Motor neuron (in vitro differentiated cells): ENCODE data around the gene WDR72. TPM values are rescaled to one million over a fixed set of nuclear protein-coding genes. Genes with fewer than 3 reads are reported as not detected.
A peak's percentile ranks its signal among the peaks of the same experiment; 100 is the strongest.
"Not testable (repeated sequence)": the region's sequence is repeated elsewhere in the genome, so short reads cannot be mapped to it uniquely, and the experiment has no call there.

ENCODE experiments used
- ATAC-seq, 8 experiments: fragments of 200-7000 bp; cut with Tn5 transposase; replicated peaks in 6 of 8; 2 replicates each; pipeline ENCODE4 v1.8.0; 2021; ENCODE audit warnings: mild to moderate bottlenecking in 8 of 8, moderate library complexity in 8 of 8
- H3K27ac ChIP-seq, 2 donors: fragments of 250-450 bp; sonication (Bioruptor Pico); 2 replicates each; pipeline ENCODE4 v1.9.0; 2021; ENCODE audit warnings: antibody characterized with exemption in 2 of 2, mild to moderate bottlenecking in 2 of 2, moderate library complexity in 1 of 2
- H3K4me1 ChIP-seq, 2 donors: fragments of 250-450 bp; sonication (Bioruptor Pico); replicated peaks in 1 of 2; 2 replicates each; pipeline ENCODE4 v1.6.1; 2021; ENCODE audit warnings: antibody characterized with exemption in 2 of 2, mild to moderate bottlenecking in 2 of 2, moderate library complexity in 1 of 2
- H3K4me3 ChIP-seq, 5 donors: fragments of 250-450 bp; sonication (Bioruptor Pico); 2 replicates each; pipeline ENCODE4 v1.9.0; 2021; ENCODE audit warnings: antibody characterized with exemption in 5 of 5, mild to moderate bottlenecking in 5 of 5, moderate library complexity in 4 of 5
- WGBS, 10 experiments: fragments of 450-650 bp; shearing (Covaris generic); methylation state at CpG; one replicate each; pipeline ENCODE4 v1.0.0; 2022; 5-methylcytosine and 5-hydroxymethylcytosine counted together
- in situ Hi-C, 9 experiments: fragments of 400-800 bp; cut with MboI; loops; one replicate each; pipeline ENCODE4 v1.15.0; 2021; ENCODE audit warnings: low sequenced_read_pairs in 9 of 9, low pct_unique_long_range_greater_than_20kb in 2 of 9; ENCODE audit not compliant: unreplicated experiment in 9 of 9
- total RNA-seq, 8 experiments: library from RNA; unstranded; fragments of 300-600 nt; gene quantifications; 2 replicates each; pipeline versions ENCODE4 v1.2.3 to v1.2.4, GENCODE V29; 2022

WDR72 gene
- total RNA-seq: 10 to 100 TPM in 1 of 8 experiments, 1 to 10 TPM in 4, not detected in 3; 1.4 to 13.4 (median 7.9) TPM

DNA sequence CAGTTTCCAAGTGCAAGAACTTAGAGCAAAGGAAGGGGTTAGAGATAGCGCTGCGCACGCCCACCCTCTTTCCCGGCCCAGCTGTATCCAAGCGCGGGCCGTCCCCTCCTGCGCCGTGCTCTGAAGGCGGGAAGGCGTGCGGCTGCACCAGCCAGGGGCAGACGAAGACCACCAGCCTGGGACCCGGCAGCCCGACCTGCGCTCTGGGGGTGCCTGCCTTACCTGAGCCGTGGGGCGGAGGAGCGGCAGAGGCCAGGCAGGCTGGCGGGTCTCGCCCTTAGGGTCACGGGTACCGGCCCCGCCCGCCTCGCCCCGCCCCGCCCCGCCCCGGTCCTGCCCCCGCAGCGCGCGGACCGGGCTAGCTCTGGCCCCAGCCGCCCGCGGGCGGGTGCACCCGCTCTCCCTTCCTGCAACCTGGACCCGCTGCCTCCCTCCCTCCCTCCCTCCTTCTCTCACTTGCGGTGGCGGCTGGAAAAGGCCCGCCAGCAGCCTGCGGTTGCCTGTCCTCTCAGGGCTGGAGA is at the start of gene WDR72:
Gene WDR72, minus strand, starts transcription at position 253 of the 521 bp plus-strand sequence. CDS start 26,514 bp downstream, outside the sequence.
- Histone ChIP-seq H3K27ac (no peak within 1 kb of the TSS), H3K4me1 (peaks cover 0 to 15% of the 10 kb centered on the region in 2 donors), H3K4me3 (peak within 1 kb of the TSS in 4 of 5 donors; percentile 21 to 38 (median 37))
- ATAC-seq: peak in 4 of 8 experiments; percentile 96 to 97 (median 97)
- in situ Hi-C loops: no loop called here
- WGBS, 10 experiments: 0 to 20% (median 10%) methylated on average over 1 to 9 of the region's 45 CpGs; no CpG with 5 or more reads in 7 of the 10 experiments

- in situ Hi-C loops: no loop called here
- peak in 1 of 8 experiments; percentile 29 for ATAC-seq
Observed at GRCh38 chr15:53808058-53808706, 48.7 kb upstream of the WDR72 start.

DNA sequence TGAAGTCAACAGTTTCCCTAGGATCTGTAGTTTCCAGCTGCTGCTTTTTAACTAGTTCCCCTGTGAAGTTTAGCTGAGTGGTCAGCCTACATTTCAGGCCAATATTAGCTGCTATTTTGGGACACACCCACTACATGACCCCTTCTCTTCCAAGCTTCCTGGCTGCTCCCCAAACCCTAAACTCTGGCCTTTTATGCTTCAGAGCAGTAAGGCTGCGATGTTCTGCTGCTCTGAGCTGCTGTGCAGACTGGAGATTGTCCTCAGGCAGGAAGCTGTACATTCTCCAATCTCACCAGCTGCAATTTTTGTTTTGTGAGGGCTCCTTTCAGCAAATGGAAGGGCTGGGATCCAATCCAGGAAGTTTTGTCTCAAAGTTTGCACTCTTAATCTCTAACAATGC is 48.0 kb upstream of the WDR72 start:
- no peaks in the 10 kb centered on the region for H3K4me1 ChIP-seq
- no peak for ATAC-seq
- in situ Hi-C loops: no loop called here
- no peak overlapping the region for H3K4me3 ChIP-seq
- no peak overlapping the region for H3K27ac ChIP-seq
- WGBS, 10 experiments: 0 to 100% (median 100%) methylated on average over 1 of the region's 1 CpG; no CpG with 5 or more reads in 6 of the 10 experiments

More at GRCh38 chr15:53808058-53808706, 48.7 kb upstream of the WDR72 start:
- WGBS, 10 experiments: 37 to 78% (median 57%) methylated on average over 2 to 5 of the region's 5 CpGs; no CpG with 5 or more reads in 3 of the 10 experiments
- Histone ChIP-seq H3K4me3 (no peak overlapping the region), H3K4me1 (no peaks in the 10 kb centered on the region), H3K27ac (no peak overlapping the region)

DNA sequence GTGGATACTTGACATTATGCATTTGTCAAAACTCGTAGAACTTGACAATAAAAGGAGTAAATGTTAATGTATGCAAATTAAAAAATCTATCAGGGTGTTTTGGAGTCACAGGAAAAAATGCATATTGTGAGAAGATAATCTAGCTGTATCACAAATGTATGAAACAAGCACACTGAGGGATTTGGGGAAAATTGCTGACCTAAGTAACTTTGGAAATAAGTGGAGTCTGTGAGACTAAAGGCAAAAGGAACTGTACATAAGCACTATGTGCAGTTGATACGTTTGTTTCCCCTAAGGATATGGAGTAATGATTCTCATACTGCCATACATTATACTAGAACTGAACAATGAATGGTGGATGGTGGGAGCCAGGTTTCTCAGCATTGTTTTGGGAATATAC is 43.2 kb upstream of the WDR72 start:
- in situ Hi-C loops: no loop called here
- ATAC-seq: no peak
- Histone ChIP-seq H3K27ac (no peak overlapping the region), H3K4me3 (no peak overlapping the region), H3K4me1 (no peaks in the 10 kb centered on the region)
- WGBS, 10 experiments: 0 to 100% (median 0%) methylated on average over 1 to 2 of the region's 2 CpGs

DNA sequence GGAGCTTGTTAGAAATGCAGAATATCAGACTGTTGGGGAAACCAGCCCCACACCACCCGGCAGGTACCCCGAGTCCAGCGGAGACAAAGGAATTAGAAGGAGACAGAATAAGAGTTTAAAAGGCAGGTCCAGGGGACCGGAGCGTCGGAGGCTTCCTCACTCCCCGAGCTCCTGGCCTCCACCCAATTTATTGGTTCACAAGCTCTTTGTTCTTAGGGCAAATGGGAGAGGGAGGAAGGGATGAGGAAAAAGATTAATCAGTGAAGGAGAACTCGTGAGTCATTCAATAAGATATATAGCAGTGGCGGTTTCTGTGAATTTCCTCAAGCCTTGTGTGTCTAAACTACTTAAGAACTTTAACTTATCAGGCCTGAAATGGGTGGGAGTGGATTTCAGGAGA is 32.1 kb upstream of the WDR72 start:
- no peak for ATAC-seq
- H3K4me1 ChIP-seq: no peaks in the 10 kb centered on the region
- WGBS, 10 experiments: 27 to 90% (median 69%) methylated on average over 1 to 8 of the region's 9 CpGs; no CpG with 5 or more reads in 1 of the 10 experiments
- H3K4me3 ChIP-seq: no peak overlapping the region
- no peak overlapping the region for H3K27ac ChIP-seq
- in situ Hi-C loops: no loop called here

DNA sequence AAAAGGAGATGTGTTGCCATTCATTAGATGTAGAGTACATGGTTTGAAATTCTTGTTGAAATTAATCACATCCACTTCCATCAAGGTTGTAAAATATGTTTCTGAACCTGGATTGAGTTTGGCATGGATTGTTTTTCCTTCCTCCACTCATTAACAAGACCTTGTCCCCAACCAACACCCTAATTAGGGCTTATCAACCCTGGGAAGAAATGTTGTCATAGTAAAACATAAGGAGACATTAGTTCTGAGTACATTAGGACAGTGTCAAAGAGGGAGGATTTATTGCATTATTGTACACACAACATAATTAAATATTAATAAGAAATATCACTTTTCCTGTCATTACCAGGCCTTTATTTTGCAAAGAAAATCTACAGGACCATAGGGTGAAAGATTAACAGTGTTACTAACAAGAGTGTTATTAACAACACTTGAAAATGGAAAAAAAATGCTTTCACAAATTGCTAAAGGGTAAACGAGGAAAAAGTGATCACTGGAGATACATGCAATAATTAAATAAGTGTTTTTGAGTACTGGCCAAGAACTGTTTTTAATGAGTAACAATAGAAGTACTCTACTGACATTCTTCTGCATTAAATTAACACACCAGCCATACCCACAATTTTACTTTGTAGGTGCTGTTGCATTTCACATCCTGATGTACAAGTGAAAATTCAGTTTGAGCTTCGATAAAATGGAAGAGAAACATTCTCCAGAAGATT is 30.4 kb upstream of the WDR72 start:
- no peak for ATAC-seq
- WGBS, 10 experiments: 0 to 80% (median 40%) methylated on average over 1 to 2 of the region's 2 CpGs
- no peaks in the 10 kb centered on the region for H3K4me1 ChIP-seq
- in situ Hi-C loops: no loop called here
- H3K27ac ChIP-seq: no peak overlapping the region
- H3K4me3 ChIP-seq: no peak overlapping the region

DNA sequence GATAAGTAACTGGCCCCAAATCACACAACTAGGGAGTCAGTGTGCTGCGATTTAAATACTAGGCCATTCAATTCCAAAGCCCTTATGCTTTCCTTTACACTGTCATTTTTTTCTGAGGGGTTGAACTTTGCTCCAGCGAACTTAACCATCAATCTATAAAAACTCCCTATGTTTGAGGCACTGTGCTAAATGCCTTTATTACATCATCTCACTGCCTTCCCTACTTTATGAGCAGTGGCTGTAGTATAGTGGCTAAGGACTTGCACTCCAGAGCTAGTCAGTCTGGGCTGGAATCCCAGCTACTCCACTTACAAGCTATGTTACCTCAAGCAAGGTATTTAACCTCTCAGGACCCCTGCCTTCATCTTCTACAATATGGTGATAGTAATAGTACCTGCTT is 26.9 kb upstream of the WDR72 start:
- in situ Hi-C loops: no loop called here
- Histone ChIP-seq H3K27ac (no peak overlapping the region), H3K4me1 (no peaks in the 10 kb centered on the region), H3K4me3 (no peak overlapping the region)
- ATAC-seq: peak in 1 of 8 experiments; percentile 35
- 0 to 100% (median 50%) methylated on average over 1 to 2 of the region's 2 CpGs; no CpG with 5 or more reads in 1 of the 10 experiments for WGBS, 10 experiments

DNA sequence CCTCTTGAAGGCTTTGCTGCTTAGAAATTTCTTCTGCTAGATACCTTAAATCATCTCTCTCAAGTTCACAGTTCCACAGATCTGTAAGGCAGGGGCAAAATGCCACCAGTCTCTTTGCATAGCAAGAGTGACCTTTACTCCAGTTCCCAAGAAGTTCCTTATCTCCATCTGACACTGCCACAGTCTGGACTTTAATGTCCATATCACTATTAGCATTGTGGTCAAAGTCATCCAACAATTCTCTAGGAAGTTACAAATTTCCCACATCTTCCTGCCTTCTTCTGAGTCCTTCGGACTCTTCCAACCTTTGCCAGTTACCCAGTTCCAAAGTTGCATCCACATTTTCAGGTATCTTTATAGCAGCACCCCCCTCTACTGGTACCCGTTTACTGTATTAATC is 25.8 kb upstream of the WDR72 start:
- H3K4me1 ChIP-seq, H3K4me3 ChIP-seq, H3K27ac ChIP-seq, in situ Hi-C loops, ATAC-seq: not testable (repeated sequence)
- WGBS, 10 experiments: 0 to 92% (median 33%) methylated on average over 1 to 2 of the region's 2 CpGs; no CpG with 5 or more reads in 3 of the 10 experiments

DNA sequence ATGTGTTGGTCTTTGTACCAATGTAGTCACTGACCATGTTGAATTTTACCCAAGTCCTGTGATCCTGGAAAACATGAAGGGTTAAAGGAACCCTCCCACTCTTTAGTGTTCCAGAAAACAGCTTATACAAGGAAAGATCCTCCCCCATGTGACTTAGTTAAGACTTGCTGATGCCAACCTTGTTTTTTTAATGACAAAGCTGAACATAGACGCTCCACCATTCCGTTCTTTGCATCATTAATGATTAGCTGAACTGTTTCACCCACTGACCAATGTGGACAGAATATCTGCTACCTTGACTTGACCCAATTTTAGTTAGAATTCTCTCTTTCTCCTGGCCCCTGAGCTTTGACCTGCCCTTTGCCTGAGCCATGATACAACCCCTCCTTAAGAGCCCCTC is 3.5 kb upstream of the WDR72 start:
- WGBS, 10 experiments: 0 to 100% (median 45%) methylated on average over 1 to 2 of the region's 2 CpGs

GRCh38 chr15:53758412-53758811 is 1.1 kb downstream of the WDR72 start:
- WGBS, 10 experiments: 50 to 100% (median 68%) methylated on average over 1 to 4 of the region's 7 CpGs; no CpG with 5 or more reads in 4 of the 10 experiments
- Histone ChIP-seq H3K27ac (no peak overlapping the region), H3K4me3 (no peak overlapping the region), H3K4me1 (peaks cover 0 to 25% of the 10 kb centered on the region in 2 donors)
- in situ Hi-C loops: no loop called here
- no peak for ATAC-seq

More for the DNA sequence above, 3.5 kb upstream of the WDR72 start:
- no peak overlapping the region for H3K27ac ChIP-seq
- H3K4me3 ChIP-seq: no peak overlapping the region
- H3K4me1 ChIP-seq: no peaks in the 10 kb centered on the region
- no peak for ATAC-seq
- in situ Hi-C loops: no loop called here

DNA sequence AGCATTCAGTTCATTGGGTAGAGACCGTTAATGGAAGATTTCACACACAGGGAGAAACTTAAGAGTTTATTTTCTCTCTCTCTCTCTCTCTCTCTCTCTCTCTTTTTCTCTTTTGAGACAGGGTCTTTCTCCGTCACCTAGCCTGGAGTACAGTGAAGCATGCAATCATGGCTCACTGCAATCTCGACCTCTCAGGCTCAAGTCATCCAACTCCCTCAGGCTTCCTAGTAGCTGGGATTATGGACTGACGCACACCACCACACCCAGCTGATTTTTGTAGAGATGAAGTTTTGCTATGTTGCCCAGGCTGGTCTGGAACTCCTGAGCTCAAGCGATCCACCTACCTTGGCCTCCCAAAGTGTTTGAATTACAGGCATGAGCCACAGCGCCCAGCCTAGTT is 1.6 kb downstream of the WDR72 start:
- WGBS, 10 experiments: 15 to 98% (median 80%) methylated on average over 1 to 6 of the region's 6 CpGs; no CpG with 5 or more reads in 1 of the 10 experiments
- in situ Hi-C loops: no loop called here

GRCh38 chr15:53753813-53754212 is 5.7 kb downstream of the WDR72 start:
- ATAC-seq: no peak
- in situ Hi-C loops: no loop called here
- Histone ChIP-seq H3K4me1 (peaks cover 0 to 25% of the 10 kb centered on the region in 2 donors), H3K4me3 (no peak overlapping the region), H3K27ac (no peak overlapping the region)
- 0 to 83% (median 80%) methylated on average over 1 of the region's 1 CpG; no CpG with 5 or more reads in 7 of the 10 experiments for WGBS, 10 experiments

More for the DNA sequence above, 1.6 kb downstream of the WDR72 start:
- Histone ChIP-seq H3K4me3 (no peak overlapping the region), H3K4me1 (peaks cover 0 to 25% of the 10 kb centered on the region in 2 donors), H3K27ac (no peak overlapping the region)
- no peak for ATAC-seq

DNA sequence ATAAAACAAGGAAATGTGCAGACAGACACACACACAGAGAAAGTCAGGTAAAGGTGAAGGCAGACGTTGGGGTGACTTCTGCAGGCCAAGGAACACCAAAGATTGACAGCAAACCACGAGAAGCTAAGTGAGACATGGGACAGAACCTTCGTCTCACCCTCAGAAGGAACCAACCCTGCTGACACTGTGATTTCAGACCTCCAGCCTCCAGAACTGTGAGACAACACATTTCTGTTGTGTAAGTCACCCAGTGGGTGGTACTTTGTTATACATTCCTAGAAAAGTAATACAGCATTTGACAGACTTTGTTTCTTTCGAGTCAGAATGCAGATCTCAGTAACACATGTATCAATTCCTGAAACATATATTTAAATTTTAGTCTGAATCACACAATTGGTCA is 7.1 kb downstream of the WDR72 start:
- H3K4me1 ChIP-seq: peaks cover 0 to 25% of the 10 kb centered on the region in 2 donors
- no peak for ATAC-seq
- 0 to 90% (median 38%) methylated on average over 1 to 3 of the region's 4 CpGs; no CpG with 5 or more reads in 1 of the 10 experiments for WGBS, 10 experiments
- no peak overlapping the region for H3K4me3 ChIP-seq
- in situ Hi-C loops: no loop called here
- H3K27ac ChIP-seq: no peak overlapping the region
